Measurements from ENCODE around the gene PIEZO2. TPM values are rescaled to one million over a fixed set of nuclear protein-coding genes. Genes with fewer than 3 reads are reported as not detected.
"Not testable (repeated sequence)": the region's sequence is repeated elsewhere in the genome, so short reads cannot be mapped to it uniquely, and the experiment has no call there.

The PIEZO2 gene
- polyA plus RNA-seq, 1 donor = 25.1 TPM

DNA sequence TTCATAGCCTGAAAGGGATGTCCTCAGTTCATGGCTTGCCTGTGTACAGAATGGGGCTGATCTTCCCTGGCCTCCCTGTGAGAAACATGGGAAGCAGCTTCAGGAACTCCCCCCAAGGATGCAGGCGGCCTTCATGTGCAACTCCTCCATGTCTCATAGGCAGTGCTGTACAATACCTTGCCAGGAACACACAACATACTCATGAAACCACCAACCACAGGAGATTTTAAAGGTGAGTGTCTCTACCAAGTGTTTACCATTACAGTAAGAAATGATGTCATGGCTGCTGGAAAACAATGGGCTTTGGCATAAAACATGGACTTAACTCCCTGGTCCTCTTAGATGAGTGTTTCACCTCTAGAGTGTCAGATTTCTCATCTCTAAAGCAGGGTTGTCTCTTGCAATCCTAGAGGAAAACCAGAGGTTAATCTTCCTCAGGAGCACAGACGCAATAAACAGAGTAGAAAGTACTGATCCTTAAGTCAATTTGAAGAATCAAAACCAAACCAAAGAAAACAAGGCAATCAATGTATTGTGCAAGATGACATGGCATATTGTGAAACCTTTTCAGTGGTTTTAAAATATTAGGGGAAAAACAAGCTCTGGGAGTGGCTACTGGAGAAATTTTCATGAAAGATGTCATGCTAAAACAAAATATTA is 528.6 kb downstream of the PIEZO2 start:
- DNase-seq; H3K4me1 ChIP-seq (ENCODE audit: control insufficient read depth, insufficient read depth, low read length); H3K27ac ChIP-seq (ENCODE audit: low read length); H3K27me3 ChIP-seq (ENCODE audit: control insufficient read depth, insufficient read depth, low read length); H3K36me3 ChIP-seq (ENCODE audit: control insufficient read depth, insufficient read depth, low read length); H3K4me3 ChIP-seq (ENCODE audit: low read length); H3K9me3 ChIP-seq (ENCODE audit: control insufficient read depth, low read depth, low read length): not testable (repeated sequence)
- 60% methylated on average over 1 of the region's 2 CpGs for WGBS (ENCODE audit: insufficient coverage, low lambda C conversion rate)
